Measurements from ENCODE around the gene CFP.
"Not testable (repeated sequence)": the region's sequence is repeated elsewhere in the genome, so short reads cannot be mapped to it uniquely, and the experiment has no call there.

Gene CFP

DNA sequence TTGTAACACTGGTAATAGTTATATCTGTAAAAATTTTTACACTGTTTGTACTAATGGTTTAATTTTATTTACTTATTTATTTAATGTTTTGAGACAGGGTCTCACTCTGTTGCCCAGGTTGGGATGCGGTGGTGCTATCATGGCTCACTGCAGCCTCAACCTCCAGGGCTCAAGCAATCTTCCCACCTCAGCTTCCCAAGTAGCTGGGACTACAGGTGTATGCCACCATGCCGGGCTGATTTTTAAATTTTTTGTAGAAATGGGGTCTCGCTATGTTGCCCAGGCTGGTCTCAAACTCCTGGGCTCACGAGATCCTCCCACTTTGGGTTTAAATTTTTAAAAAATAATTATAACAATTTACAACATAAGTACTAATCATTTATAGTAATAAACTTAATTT is 26.6 kb downstream of the CFP start:
- not testable (repeated sequence) for DNase-seq (ENCODE audit: low spot score)

DNA sequence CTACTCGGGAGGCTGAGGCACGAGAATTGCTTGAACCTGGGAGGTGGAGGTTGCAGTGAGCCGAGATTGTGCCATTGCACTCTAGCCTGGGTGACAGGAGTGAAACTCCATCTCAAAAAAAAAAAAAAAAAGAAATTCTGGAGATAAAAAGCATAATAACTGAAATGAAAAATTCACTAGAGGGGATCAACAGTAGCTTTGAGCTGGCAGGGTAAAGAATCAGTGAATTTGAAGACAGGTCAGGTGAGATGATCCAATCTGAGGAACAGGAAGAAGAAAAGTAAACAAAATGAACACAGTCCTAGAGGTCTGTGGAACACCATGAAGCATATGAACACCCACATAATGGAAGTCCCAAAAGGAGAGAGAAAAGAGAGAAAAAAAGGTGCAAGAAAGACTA is 32.5 kb downstream of the CFP start:
- DNase-seq (ENCODE audit: low spot score) = no peak

DNA sequence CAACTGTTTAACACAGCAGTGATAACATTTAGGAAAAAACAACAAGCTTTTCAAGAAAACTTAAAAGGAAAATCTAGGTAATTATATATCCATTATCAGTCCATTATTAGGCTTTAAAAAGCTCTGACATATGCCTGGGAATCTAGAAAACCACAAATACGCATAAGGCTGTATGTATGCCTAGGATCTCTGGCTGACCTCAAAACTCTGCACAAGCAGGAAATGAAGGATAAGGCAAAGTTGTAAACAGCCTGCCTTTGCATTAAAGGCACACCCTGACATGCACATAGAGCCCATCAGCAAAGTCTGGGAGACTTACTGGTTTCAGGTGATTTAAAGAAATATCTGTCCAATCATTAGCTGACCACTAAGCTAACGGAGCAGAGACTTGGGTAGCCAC is 33.5 kb downstream of the CFP start:
- DNase-seq (ENCODE audit: low spot score) = no peak

DNA sequence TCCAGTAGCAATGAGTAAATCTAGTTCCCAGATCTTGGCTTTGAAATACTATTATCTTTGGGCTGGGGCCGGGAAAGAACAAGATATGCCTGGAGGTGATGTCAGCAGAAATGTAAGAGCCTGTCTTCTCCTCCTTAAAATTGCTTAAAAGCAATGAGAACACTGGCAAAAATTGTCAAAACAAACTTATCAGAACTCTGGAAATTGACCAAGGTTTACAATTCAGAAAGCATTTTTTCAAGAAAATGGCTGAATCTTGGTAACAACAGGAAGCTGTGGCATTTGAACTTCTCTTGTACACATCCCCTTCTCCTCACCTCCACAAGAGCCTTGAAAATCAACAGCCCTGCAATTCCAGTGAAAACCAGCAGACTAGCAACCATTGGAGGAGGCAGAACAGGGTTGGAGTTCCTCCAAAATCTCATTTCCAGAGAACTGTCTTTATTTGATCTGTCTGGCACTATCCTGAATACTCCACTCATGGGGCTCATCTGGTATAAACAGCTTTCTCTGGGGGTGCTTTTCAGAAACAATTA is 33.9 kb downstream of the CFP start:
- DNase-seq (ENCODE audit: low spot score) = no peak

DNA sequence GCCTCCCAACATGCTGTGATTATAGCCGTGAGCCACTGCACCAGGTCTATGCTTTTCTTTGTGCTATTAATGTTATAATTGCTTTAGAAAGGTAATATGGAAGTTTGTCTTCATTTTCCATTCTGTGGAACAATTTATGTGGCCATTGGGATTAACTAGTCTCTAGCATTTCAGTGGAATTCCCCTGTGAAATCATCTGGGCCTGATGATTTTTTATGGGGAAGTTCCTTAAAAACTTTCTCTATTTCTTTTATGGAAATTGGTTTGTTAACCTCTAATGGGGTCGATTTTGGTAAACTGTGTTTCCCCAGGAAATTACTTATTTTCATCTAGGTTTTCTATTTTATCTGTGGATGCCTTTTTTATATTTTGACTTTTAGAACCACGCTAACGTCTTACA is 36.2 kb downstream of the CFP start:
- DNase-seq (ENCODE audit: low spot score) = no peak

DNA sequence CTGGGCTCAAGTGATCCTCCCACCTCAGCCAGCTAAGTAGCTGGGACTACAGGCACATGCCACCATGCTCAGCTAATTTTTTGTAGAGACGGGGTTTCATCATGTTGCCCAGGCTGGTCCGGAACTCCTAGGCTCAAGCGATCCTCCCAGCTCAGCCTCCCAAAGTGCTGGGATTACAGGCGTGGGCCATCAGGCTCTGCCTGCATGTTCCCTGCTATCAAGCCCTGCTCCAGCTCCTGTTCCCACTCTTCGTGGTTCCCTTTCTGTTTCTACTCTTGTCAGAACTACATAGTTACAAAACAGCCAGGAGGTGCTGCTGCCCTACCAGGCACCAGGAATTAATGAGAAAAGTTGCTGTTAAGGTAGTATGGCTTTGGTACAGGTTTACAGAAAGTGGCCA is 38.7 kb downstream of the CFP start:
- DNase-seq (ENCODE audit: low spot score) = no peak

DNA sequence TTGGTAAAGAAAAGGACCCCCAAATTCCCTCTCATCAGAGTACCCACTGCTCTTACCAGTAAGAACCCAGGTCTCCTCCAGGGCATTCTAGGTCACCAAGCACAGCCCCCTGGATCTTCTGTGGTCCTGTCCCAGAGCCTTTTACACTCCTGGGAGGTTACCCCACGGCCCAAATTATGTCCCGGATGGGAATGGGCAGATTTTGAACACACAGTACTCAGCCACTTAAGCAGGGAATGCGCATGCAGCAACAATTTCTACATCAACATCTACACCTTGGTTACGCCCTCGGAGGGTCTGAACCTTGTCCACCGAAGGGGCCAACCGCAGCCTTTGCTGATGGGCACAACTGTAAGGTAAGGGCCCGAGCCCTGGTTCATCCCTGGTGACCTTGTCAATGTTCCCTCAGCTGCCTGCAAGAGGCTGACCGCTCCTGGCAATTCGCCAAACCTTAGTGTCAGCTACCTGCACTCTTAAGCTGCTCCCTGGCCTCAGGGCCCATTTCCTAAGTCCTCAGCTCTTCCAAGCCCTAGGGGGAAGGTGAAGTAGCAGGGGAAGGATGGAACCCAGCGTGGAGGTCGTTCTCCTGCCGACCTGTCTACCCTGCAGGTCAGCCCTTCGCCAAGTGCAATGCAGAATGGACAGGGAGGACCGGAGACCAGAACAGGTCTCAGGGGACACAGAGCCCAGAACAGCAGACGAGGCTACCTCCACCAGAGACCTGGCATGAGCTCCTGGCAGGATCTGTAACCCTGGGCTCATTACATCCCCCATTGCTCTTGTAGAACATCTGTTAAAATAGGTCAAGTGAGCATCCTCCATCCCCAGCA is 41.6 kb downstream of the CFP start:
- no peak for DNase-seq (ENCODE audit: low spot score)

DNA sequence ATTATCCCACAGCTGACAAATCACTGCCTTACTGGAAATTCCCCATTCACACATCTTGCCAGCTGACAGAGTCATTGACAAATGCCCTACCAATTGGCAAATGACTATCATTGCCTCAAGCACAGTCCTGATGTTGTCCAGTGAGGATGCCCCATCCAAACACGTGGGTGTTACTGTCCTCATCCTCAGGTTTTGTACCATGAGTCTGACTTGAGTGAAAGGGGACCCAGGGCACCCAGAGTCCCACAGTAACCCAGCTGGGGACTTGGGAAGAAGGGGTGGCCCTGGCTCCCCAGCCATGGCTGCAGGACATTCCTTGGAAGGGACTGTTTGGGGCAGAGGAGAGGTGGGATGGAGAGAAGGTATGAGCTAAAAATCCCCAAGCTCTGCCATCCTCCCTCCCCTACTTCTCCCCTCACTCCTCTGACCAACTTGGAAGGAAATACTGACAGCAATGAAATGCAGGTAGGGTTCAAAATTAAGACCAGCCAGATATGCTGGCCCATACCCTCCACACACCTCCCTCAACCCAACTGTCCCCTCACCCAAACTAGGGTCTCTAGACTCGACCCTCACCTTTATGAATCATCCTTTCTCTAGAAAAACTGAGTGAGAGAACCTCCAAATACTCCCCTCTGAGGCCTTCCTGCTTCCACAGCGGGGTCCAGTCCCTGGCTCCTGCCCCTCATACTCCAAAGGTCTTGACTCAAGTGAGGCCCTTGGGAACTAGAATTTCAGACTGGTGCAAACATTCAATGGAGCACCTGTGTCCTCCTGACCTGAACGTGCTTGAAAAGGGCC is 42.4 kb downstream of the CFP start:
- DNase-seq (ENCODE audit: low spot score) = no peak

DNA sequence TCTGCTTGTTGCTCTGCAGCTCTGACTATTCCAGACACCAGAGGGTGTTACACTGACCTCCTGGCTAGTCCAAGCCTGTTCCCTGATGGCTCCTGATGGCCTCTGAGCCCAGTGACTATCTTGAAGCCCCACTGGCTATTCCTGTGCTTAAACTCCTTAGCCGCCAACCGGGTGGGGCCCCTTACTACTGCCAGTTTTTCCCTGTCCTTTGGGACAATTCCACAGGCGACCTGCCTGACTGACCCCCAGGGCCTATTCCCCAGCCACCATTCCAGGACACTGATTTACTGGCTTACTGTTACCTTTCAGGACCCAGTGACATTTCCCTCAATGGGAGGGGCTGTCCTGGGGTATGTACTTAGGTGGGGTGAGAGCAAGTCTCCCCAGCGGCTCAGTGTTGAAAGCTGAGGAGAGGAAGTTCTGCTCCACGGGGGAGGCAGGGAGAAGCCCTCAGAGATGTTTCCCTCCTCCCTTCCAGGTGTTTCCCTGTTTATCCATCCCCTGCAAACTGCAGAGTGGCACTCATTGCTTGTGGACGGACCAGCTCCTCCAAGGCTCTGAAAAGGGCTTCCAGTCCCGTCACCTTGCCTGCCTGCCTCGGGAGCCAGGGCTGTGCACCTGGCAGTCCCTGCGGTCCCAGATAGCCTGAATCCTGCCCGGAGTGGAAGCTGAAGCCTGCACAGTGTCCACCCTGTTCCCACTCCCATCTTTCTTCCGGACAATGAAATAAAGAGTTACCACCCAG is 43.5 kb downstream of the CFP start:
- no peak for DNase-seq (ENCODE audit: low spot score)

DNA sequence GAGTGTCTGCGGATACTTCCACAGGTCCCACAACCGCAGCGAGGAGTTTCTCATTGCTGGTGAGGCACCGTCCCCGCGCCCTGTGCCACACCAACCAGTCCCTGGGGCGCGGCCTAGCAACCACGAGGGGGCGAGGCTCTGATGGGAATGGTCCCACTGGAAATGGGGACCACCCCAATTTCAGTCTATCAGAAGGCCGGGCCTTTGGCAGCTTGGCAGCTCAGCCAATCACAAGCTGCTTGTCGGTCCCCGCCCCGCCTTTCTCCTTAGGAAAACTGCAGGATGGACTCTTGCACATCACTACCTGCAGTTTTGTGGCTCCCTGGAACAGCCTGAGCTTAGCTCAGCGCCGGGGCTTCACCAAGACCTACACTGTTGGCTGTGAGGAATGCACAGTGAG is 44.5 kb downstream of the CFP start:
- DNase-seq (ENCODE audit: low spot score) = no peak

DNA sequence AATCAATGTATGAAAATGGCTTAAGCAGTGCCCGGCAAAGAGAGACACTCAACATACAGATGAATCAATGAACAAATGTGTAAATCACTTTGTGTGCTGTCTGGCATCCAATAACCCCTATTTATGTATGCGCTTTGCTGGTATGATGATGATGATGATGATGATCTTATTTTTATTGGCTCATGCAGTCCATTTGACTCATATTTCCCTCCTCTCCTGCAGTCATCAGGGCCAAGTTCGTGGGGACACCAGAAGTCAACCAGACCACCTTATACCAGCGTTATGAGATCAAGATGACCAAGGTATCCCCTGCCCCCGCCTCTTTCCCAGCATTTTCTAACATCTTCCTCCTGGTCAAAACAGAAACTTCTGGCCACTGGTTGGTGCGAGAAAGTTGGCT is 45.0 kb downstream of the CFP start:
- DNase-seq (ENCODE audit: low spot score) = no peak

DNA sequence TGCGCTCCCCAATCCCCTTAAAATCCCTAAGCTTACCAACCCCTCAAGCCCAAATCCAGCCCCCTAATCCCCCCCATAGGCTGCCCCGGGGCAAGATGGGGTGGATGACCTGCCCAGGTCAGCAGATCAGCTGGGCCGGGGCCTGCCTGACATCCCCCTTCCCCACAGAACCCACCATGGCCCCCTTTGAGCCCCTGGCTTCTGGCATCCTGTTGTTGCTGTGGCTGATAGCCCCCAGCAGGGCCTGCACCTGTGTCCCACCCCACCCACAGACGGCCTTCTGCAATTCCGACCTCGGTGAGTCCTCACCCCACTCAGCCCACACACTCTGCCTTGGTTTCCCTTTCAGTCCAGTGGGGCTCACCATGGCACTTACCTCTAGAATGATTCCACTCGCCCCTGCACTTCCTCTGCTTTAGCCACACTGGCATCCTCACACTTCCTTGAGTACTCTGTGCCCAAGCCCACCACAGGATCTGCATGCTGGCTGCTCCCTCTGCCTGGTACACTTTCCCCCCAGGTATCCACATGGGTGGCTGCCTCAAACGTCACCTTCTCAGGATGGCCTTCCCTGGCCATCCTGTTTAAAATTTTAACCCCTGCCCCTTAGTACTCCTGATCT is 46.4 kb downstream of the CFP start:
- no peak for DNase-seq (ENCODE audit: low spot score)

DNA sequence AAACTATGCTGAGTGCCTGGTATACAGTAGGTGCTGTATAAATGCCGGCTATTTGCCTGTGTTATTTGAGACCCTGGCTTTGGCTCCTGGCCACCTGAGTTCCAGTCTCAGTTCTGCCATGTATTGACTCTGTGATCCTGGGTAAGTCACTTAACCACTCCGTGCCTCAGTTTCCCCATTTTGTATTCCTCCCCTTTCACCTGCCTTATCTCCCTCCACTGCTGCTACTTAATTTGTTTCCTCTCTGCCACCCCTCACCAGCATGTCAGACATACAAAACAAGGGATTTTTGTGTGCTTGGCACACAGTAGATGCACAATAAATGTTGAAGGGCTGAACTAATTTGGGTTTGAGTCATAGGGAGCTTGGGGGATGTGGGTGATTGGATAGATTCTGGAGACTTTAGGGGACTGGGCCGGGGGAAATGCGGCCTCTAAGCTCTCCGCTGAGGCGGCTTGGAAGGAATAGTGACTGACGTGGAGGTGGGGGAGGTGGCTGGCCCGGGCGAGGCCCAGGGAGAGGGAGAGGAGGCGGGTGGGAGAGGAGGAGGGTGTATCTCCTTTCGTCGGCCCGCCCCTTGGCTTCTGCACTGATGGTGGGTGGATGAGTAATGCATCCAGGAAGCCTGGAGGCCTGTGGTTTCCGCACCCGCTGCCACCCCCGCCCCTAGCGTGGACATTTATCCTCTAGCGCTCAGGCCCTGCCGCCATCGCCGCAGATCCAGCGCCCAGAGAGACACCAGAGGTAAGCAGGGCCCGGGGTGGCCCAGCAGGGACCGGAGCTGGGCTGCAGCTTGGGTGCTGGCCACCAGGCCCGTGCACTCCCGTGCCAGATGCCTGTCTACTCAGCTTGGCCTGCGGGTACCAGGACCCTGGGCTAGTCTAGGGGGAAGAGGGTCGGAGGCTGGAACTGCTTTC is 47.7 kb downstream of the CFP start, which contains the start of gene TIMP1:
TSS of gene TIMP1 (plus strand) at position 706 of the 917 bp plus-strand sequence. CDS start 980 bp downstream, outside the sequence.
- peak; percentile 93 for DNase-seq (ENCODE audit: low spot score)

DNA sequence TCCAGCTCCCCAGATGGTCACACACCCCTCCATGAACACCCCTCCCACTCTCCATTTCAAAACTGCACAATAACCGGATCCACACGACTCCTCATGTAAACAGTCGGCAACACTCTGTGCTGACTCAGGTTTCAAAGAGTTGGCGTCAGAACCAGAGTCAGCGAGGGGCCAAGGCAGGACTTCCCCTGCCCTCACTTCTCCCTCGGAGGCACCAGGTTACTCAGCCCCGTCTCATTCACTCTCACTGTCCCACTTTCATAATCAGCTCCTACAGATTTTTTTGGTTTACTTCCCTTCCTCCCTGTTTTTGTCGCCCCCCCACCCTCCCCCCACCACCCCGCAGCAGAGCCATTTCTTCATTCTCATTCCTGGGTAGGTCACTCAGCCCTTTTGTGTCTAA is 50.2 kb downstream of the CFP start:
- DNase-seq (ENCODE audit: low spot score) = no peak

DNA sequence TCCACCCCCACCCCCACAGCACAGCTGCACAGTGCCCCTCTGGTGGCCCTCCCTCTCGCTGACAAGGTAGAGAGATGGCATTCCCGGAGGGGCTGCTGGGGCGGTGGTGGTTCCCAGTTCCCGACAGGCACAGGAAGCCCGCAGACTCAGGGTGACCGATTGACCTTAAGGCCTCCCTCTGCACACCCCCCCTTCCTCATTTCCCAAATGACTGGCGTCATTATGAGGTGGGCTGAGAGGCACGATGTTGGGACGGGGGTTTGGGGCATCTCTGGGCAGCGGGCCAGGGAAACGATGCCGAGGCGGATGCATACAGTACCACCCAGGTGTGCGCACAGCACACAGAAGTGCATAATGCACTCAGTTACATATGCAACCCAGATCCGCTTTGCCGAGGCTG is 51.0 kb downstream of the CFP start:
- no peak for DNase-seq (ENCODE audit: low spot score)

DNA sequence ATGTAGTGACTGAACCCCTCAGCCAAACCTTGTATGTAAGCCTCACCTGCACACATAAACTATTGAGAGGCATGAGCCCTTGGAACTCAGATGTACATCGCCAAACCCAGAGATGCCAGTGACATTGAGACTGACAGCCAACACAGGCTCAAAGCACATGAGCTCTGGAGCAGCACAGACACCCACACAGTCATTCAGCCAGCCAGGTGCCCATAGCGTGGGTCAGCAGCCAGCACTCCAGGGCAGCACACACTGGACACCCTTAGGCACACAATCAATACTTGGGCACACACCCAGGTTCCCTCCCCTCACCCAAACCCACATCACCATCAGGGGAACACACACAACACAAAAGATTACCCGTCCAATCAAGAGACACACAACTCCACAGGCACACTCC is 51.8 kb downstream of the CFP start:
- no peak for DNase-seq (ENCODE audit: low spot score)

DNA sequence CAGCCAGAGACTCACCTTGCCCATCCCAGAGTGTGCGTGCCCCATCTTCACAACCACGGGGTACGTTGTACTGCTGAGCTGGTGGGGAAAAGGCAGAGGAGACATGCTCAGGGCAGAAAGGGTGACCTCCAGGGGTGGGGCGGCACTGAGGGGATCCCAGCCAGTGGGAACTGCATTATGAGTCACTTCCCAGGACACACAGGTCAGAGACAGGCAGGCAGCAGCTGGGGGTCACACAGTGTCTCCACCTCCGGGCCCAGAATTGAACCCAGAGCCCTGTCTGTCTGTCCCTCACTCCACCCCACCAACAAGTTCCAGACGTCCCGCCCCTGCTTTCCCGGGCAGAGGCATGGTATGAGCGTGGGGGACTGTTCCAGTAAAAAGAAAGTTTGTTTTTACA is 52.3 kb downstream of the CFP start:
- DNase-seq (ENCODE audit: low spot score) = no peak

DNA sequence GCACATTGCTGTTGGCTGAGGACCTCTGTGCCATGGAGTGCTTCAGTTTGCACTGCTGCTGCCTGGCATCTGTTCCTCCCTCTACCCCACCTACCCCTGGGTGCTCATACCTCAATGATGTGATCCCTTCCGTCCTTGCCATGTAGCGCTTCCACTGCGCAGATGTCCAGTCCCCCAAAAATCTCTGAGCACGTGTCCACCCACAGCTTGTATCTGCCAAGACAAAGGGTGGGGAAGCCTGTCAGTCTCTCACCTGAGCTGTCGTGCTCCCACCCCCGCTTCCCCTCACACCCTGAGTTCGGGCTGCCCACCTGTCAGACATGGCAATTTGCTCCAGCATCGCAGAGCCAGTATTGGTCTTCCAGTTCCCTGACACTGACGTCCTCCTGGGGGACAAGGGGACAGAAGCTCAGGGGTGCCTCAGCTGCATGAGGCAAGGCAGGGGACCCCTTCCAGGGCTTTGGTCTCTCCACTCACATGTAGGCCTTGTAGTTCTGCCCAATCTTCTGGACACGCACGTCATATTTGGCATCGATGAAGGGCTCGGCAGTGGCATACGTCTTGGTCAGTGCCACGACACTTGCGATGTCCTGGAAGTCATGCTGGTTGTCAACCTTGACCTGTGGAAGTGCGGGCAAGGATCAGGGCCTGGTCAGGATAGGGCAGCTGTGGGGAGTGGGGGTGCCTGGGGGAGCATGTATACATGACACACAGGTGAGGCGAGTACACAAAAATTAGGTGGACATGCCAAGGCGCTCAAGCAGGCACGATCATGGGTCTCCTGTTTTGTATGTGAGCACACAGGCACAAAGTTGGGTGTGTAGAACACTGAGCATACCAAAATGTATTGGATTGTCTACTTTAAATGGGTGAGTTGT is 53.5 kb downstream of the CFP start:
- no peak for DNase-seq (ENCODE audit: low spot score)

DNA sequence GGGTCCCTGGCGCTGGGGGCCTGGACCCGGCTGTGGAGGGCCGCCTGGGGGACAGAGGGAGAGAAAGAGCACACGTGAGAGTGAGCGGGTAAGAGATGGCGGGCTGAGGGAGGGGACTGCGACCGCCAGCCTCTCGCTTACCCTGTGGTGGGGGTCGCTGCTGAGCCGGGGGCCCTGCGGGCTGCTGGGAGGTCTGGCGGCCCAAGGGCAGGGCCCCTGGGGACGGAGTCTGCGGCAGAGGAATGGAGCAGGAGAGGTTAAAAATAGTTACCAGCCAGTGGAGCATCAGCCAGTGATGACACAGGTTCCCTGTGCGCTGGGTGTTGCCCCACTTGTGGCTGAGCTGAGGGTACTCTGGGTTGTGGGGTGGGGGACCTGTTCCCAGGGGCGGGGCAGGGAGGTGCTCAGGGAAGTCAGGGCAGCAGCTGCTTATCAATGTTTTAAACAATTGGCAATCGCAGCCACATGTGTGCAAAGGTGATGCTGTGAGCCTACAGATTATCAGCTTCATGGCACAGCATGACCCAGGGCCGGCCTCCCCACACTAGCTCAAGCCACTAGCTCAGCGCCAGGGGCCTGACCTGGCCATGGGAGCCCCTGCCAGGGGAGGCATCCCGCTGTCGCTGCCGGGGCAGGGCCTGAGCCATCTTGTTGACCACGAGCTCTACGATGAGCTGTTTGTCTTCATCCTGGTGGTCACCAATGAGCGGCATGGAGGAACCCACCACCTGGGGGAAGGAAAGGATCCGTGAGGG is 55.0 kb downstream of the CFP start:
- DNase-seq (ENCODE audit: low spot score) = no peak

All from SW480 (cell line).